HG03521 (cell line): Measurements from ENCODE around the gene ATRNL1.
"Not testable (repeated sequence)": the region's sequence is repeated elsewhere in the genome, so short reads cannot be mapped to it uniquely, and the experiment has no call there.

Source experiments
- ATAC-seq: cut with Tn5 transposase; IDR thresholded peaks from one replicate; pipeline ENCODE4 v1.9.1; 2021; ENCODE audit warnings: mild to moderate bottlenecking, moderate library complexity; ENCODE audit not compliant: unreplicated experiment

The ATRNL1 gene

GRCh38 chr10:115402699-115403098 lies 309.5 kb downstream of the ATRNL1 start:
- ATAC-seq = no peak

GRCh38 chr10:115405838-115406237 lies 312.7 kb downstream of the ATRNL1 start:
- not testable (repeated sequence) for ATAC-seq

GRCh38 chr10:115409347-115409746 lies 316.2 kb downstream of the ATRNL1 start:
- no peak for ATAC-seq

- ATAC-seq = peak; percentile 96
Observed at GRCh38 chr10:115417585-115418265, 324.6 kb downstream of the ATRNL1 start.

- ATAC-seq = no peak
Observed at GRCh38 chr10:115422624-115423023, 329.5 kb downstream of the ATRNL1 start.

GRCh38 chr10:115427611-115428010 lies 334.4 kb downstream of the ATRNL1 start:
- no peak for ATAC-seq

GRCh38 chr10:115432188-115432819 lies 339.1 kb downstream of the ATRNL1 start:
- no peak for ATAC-seq

- no peak for ATAC-seq
Observed at GRCh38 chr10:115436999-115437398, 343.8 kb downstream of the ATRNL1 start.

GRCh38 chr10:115441907-115442545 lies 348.9 kb downstream of the ATRNL1 start:
- ATAC-seq = no peak

GRCh38 chr10:115456812-115457211 lies 363.6 kb downstream of the ATRNL1 start:
- no peak for ATAC-seq

GRCh38 chr10:115483294-115483693 lies 390.1 kb downstream of the ATRNL1 start:
- ATAC-seq = no peak

GRCh38 chr10:115491526-115492140 lies 398.5 kb downstream of the ATRNL1 start:
- no peak for ATAC-seq

GRCh38 chr10:115503546-115503945 lies 410.4 kb downstream of the ATRNL1 start:
- ATAC-seq = no peak

GRCh38 chr10:115514895-115515294 lies 421.7 kb downstream of the ATRNL1 start:
- ATAC-seq = no peak

- no peak for ATAC-seq
Observed at GRCh38 chr10:115525141-115525540, 432.0 kb downstream of the ATRNL1 start.

- ATAC-seq = not testable (repeated sequence)
Observed at GRCh38 chr10:115527682-115528081, 434.5 kb downstream of the ATRNL1 start.

- not testable (repeated sequence) for ATAC-seq
Observed at GRCh38 chr10:115536401-115536800, 443.2 kb downstream of the ATRNL1 start.

GRCh38 chr10:115539142-115539762 lies 446.1 kb downstream of the ATRNL1 start:
- ATAC-seq = no peak

- ATAC-seq = no peak
Observed at GRCh38 chr10:115555887-115556402, 462.8 kb downstream of the ATRNL1 start.

- no peak for ATAC-seq
Observed at GRCh38 chr10:115558252-115558651, 465.1 kb downstream of the ATRNL1 start.

- no peak for ATAC-seq
Observed at GRCh38 chr10:115566867-115567266, 473.7 kb downstream of the ATRNL1 start.
